B cell (primary cell): ENCODE measurements around the gene COLEC12. TPM values are rescaled to one million over a fixed set of nuclear protein-coding genes. Genes with fewer than 3 reads are reported as not detected.

Experiments used
- ATAC-seq: fragments of 200-7000 bp; cut with Tn5 transposase; one replicate; pipeline ENCODE4 v1.10.0; 2021; ENCODE audit warnings: low read depth, mild to moderate bottlenecking, moderate number of reproducible peaks, moderate library complexity
- CTCF ChIA-PET: fragments of 350-600 bp; sonication (Branson Sonifier 250); formaldehyde crosslinking; loops from one replicate; lab custom pipeline; 2021; ENCODE audit warnings: antibody characterized with exemption, inconsistent platforms; lab: Charles Lee
- POLR2A ChIA-PET: fragments of 350-600 bp; sonication (Branson Sonifier 250); formaldehyde crosslinking; loops from one replicate; lab custom pipeline; 2021; ENCODE audit warnings: antibody characterized with exemption; lab: Charles Lee
- DNase-seq: peaks from one replicate; pipeline ENCODE4 v3.0.0; 2013
- H2AFZ ChIP-seq: 2 replicates; pipeline ENCODE4 v1.6.1; 2012; ENCODE audit warnings: mild to moderate bottlenecking, low read depth, low read length; ENCODE audit not compliant: insufficient read depth, poor library complexity, severe bottlenecking
- H3K27ac ChIP-seq, 2 donors: 1 replicate in 1 of 2; 2 replicates in 1 of 2; pipeline ENCODE4 v1.5.1; 2012 to 2013; ENCODE audit warnings: low read length in 2 of 2, mild to moderate bottlenecking in 2 of 2, moderate library complexity in 1 of 2
- H3K27me3 ChIP-seq, 4 experiments: fragments of 200-600 bp in 1 of 4; sonication (generic) in 1 of 4; replicated peaks in 1 of 4; 1 replicate in 2 of 4; 2 replicates in 2 of 4; pipeline versions ENCODE4 v1.6.1 to v1.7.0; 2013 to 2016; ENCODE audit warnings: low read length in 3 of 4, mild to moderate bottlenecking in 2 of 4, mixed read lengths in 1 of 4, moderate library complexity in 1 of 4; ENCODE audit not compliant: insufficient read depth in 4 of 4, control insufficient read depth in 3 of 4; ENCODE audit errors: control extremely low read depth in 1 of 4
- H3K36me3 ChIP-seq, 2 experiments: replicated peaks in 1 of 2; 1 replicate in 1 of 2; 2 replicates in 1 of 2; pipeline versions ENCODE4 v1.6.1 to v1.7.1; 2013; ENCODE audit warnings: low read length in 1 of 2; ENCODE audit not compliant: insufficient read depth in 2 of 2, control insufficient read depth in 1 of 2; ENCODE audit errors: control extremely low read depth in 1 of 2, extremely low read depth in 1 of 2
- H3K4me1 ChIP-seq, 2 donors: fragments of 200-600 bp in 1 of 2; sonication (generic) in 1 of 2; 1 replicate in 1 of 2; 2 replicates in 1 of 2; pipeline versions ENCODE4 v1.5.1 to v1.6.1; 2013 to 2017; ENCODE audit warnings: low read length in 2 of 2; ENCODE audit not compliant: control insufficient read depth in 2 of 2, insufficient read depth in 2 of 2
- H3K4me2 ChIP-seq: replicated peaks from 2 replicates; pipeline ENCODE3; 2012; ENCODE audit warnings: mild to moderate bottlenecking, low read depth, low read length; ENCODE audit not compliant: poor library complexity, severe bottlenecking
- H3K4me3 ChIP-seq, 5 experiments: fragments of 200-600 bp in 1 of 5; sonication (generic) in 1 of 5; 1 replicate in 3 of 5; 2 replicates in 2 of 5; pipeline versions ENCODE4 v1.5.1 to v1.7.0; 2011 to 2016; ENCODE audit warnings: low read length in 4 of 5, mild to moderate bottlenecking in 4 of 5, low read depth in 2 of 5, control low read depth in 1 of 5, moderate library complexity in 1 of 5; ENCODE audit not compliant: insufficient read depth in 1 of 5; ENCODE audit errors: control extremely low read depth in 1 of 5, extremely low read depth in 1 of 5
- H3K79me2 ChIP-seq: fragments of 200-600 bp; sonication (generic); one replicate; pipeline ENCODE4 v1.6.0; 2016; ENCODE audit warnings: low read length; ENCODE audit not compliant: control insufficient read depth, insufficient read depth
- H3K9ac ChIP-seq: fragments of 200-600 bp; sonication (generic); 2 replicates; pipeline ENCODE4 v1.6.1; 2017; ENCODE audit warnings: mild to moderate bottlenecking, low read length, moderate library complexity
- H3K9me3 ChIP-seq, 3 donors: one replicate each; pipeline versions ENCODE4 v1.6.1 to v1.7.1; 2013; ENCODE audit warnings: low read length in 2 of 3; ENCODE audit not compliant: control insufficient read depth in 2 of 3, insufficient read depth in 1 of 3; ENCODE audit errors: control extremely low read depth in 1 of 3
- H4K20me1 ChIP-seq: 2 replicates; pipeline ENCODE4 v1.6.0; 2012; ENCODE audit warnings: mild to moderate bottlenecking, low read length; ENCODE audit not compliant: insufficient read depth, control insufficient read depth, poor library complexity, severe bottlenecking
- H3K27ac Mint-ChIP-seq: one replicate; pipeline ENCODE4 v1.8.0; 2021; ENCODE audit warnings: mixed read lengths
- H3K27me3 Mint-ChIP-seq: one replicate; pipeline ENCODE4 v1.8.0; 2021; ENCODE audit warnings: mixed read lengths
- H3K4me1 Mint-ChIP-seq: one replicate; pipeline ENCODE4 v1.8.0; 2021; ENCODE audit warnings: mixed read lengths
- H3K4me3 Mint-ChIP-seq: one replicate; pipeline ENCODE4 v1.8.0; 2021; ENCODE audit warnings: mixed read lengths
- H3K9me3 Mint-ChIP-seq: one replicate; pipeline ENCODE4 v1.8.0; 2022; ENCODE audit warnings: mixed read lengths; ENCODE audit not compliant: insufficient read depth
- CTCF ChIP-seq: fragments of 200-600 bp; IDR thresholded peaks from one replicate; pipeline ENCODE4 v1.8.0; 2022; ENCODE audit warnings: antibody characterized with exemption, mild to moderate bottlenecking
- EZH2 ChIP-seq: IDR thresholded peaks from 2 replicates; pipeline ENCODE4 v1.6.1; 2012; ENCODE audit warnings: borderline replicate concordance, low read depth, mild to moderate bottlenecking, moderate library complexity, low read length; ENCODE audit not compliant: insufficient read depth, poor library complexity, severe bottlenecking
- WGBS: methylation state at CpG from one replicate; pipeline ENCODE4 v1.1.5; 2013; ENCODE audit warnings: missing lambda C conversion rate; ENCODE audit not compliant: insufficient coverage; 5-methylcytosine and 5-hydroxymethylcytosine counted together
- intact Hi-C: fragments of 100-400 bp; cut with micrococcal nuclease; formaldehyde crosslinking; loops from one replicate; pipeline ENCODE4 v1.10.0; 2022
- polyA plus RNA-seq: library from polyadenylated mRNA; depleted of rRNA; stranded (reverse); fragments of >200 nt; gene quantifications from 2 replicates; pipeline ENCODE4 v1.2.3, GENCODE V29; 2012
- total RNA-seq, 2 donors: library from RNA; stranded (reverse); fragments of 120-200 nt in 1 of 2; gene quantifications; 1 replicate in 1 of 2; 2 replicates in 1 of 2; pipeline versions ENCODE4 v1.2.3 to v1.2.4, GENCODE V29; 2013 to 2022

COLEC12 gene
- total and polyA plus RNA-seq, 2 donors (not counting 1 experiment from before 2014, with no cell fraction given): not detected

DNA sequence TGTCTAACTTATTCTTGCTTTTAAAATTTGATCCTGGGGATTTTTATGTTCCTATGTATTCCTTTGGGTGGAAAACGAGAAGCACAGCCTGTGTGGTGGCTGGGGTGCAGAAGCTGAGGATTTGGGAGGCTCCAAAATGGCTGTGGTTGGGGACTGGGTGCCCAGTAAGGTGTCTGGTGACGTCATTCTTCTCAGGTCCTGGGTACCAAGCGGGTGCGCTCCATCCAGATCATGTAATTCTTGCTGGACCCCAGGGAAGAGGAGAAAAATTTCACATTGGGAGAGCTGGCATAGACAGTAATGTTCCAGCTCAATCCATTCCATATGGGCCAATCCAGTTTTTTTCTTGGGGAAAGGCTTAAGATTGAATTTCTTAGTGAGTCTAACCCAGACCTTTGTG lies 171.6 kb downstream of the COLEC12 start:
- Mint-ChIP-seq H3K9me3 (no peaks in the 10 kb centered on the region), H3K4me3 (no peak overlapping the region), H3K4me1 (no peaks in the 10 kb centered on the region), H3K27ac (no peak overlapping the region), H3K27me3 (peaks cover 21% of the 10 kb centered on the region)
- TF ChIP-seq CTCF: no peak
- no peak for TF ChIP-seq EZH2
- Histone ChIP-seq H3K9ac (no peak overlapping the region), H3K4me2 (no peak overlapping the region), H3K9me3 (no peaks in the 10 kb centered on the region), H3K4me1 (no peaks in the 10 kb centered on the region), H2AFZ (no peak overlapping the region), H3K27me3 (peaks cover 0 to 3% (median 0%) of the 10 kb centered on the region in 4 experiments), H3K36me3 (no peaks in the 10 kb centered on the region), H4K20me1 (no peaks in the 10 kb centered on the region), H3K79me2 (no peaks in the 10 kb centered on the region), H3K27ac (no peak overlapping the region), H3K4me3 (no peak overlapping the region)
- ATAC-seq: no peak
- DNase-seq: no peak
- WGBS: 91% methylated on average over 4 of the region's 4 CpGs
- POLR2A ChIA-PET: no interaction called here
- CTCF ChIA-PET: no interaction called here
- intact Hi-C loops: no loop called here

DNA sequence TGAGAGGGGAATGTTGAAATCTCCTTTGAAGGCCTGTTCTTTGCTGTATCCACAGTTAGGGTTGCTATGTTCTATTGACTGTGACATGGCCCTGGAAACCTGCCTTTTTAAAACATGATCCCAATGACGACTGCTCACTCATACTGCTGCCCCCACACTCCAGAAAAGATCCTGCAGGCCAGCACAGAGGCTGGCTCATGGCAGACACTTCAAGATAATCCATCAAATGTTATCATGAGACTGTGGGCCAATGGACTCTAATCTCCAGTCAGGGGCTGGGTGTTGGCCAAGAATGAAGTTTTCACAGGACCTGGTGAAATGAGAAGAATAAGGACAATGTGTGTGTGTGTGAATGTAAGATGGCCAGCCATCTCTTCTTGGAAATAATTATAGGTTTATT lies 173.7 kb downstream of the COLEC12 start:
- Mint-ChIP-seq H3K9me3 (no peaks in the 10 kb centered on the region), H3K4me1 (peaks cover 5% of the 10 kb centered on the region), H3K4me3 (no peak overlapping the region), H3K27me3 (peaks cover 13% of the 10 kb centered on the region), H3K27ac (no peak overlapping the region)
- TF ChIP-seq CTCF (no peak), EZH2 (no peak)
- intact Hi-C loops: no loop called here
- CTCF ChIA-PET: no interaction called here
- Histone ChIP-seq H3K9me3 (no peaks in the 10 kb centered on the region), H3K4me2 (no peak overlapping the region), H4K20me1 (no peaks in the 10 kb centered on the region), H3K36me3 (no peaks in the 10 kb centered on the region), H2AFZ (no peak overlapping the region), H3K27ac (no peak overlapping the region), H3K27me3 (no peaks in the 10 kb centered on the region), H3K4me3 (no peak overlapping the region), H3K4me1 (no peaks in the 10 kb centered on the region), H3K79me2 (no peaks in the 10 kb centered on the region), H3K9ac (no peak overlapping the region)
- ATAC-seq (no peak), DNase-seq (no peak)
- 83% methylated on average over 1 of the region's 1 CpG for WGBS
- POLR2A ChIA-PET: no interaction called here
